HG03060 (cell line): ENCODE data around the gene TAS1R1.
A peak's percentile ranks its signal among the peaks of the same experiment; 100 is the strongest.

ENCODE experiments used
- ATAC-seq: cut with Tn5 transposase; IDR thresholded peaks from one replicate; pipeline ENCODE4 v1.9.1; 2021; ENCODE audit warnings: low read depth, moderate number of reproducible peaks; ENCODE audit not compliant: unreplicated experiment

The TAS1R1 gene

GRCh38 chr1:6570100-6570499, 15.0 kb downstream of the TAS1R1 start:
- ATAC-seq, result no peak

GRCh38 chr1:6570987-6571386, 15.9 kb downstream of the TAS1R1 start:
- ATAC-seq, result no peak

- no peak for ATAC-seq
Observed at GRCh38 chr1:6572653-6573383, 17.7 kb downstream of the TAS1R1 start.

GRCh38 chr1:6574025-6574620, 19.0 kb downstream of the TAS1R1 start:
- no peak for ATAC-seq

- no peak for ATAC-seq
Observed at GRCh38 chr1:6574818-6575217, 19.7 kb downstream of the TAS1R1 start.

- no peak for ATAC-seq
Observed at GRCh38 chr1:6577831-6578525, 22.9 kb downstream of the TAS1R1 start.

- no peak for ATAC-seq
Observed at GRCh38 chr1:6578624-6579373, 23.7 kb downstream of the TAS1R1 start.

GRCh38 chr1:6579374-6580118, 24.4 kb downstream of the TAS1R1 start, which contains the start of gene ZBTB48:
Gene ZBTB48 (plus strand): TSS chr1:6579994. CDS start chr1:6580610, 616 bp downstream.
- ATAC-seq, result peak; percentile 74

GRCh38 chr1:6580119-6580592, 25.0 kb downstream of the TAS1R1 start:
- no peak for ATAC-seq

- ATAC-seq, result no peak
Observed at GRCh38 chr1:6580593-6581409, 25.7 kb downstream of the TAS1R1 start.

GRCh38 chr1:6581561-6582305, 26.6 kb downstream of the TAS1R1 start:
- no peak for ATAC-seq

- ATAC-seq, result no peak
Observed at GRCh38 chr1:6582370-6582769, 27.3 kb downstream of the TAS1R1 start.

- no peak for ATAC-seq
Observed at GRCh38 chr1:6584126-6585080, 29.3 kb downstream of the TAS1R1 start.

GRCh38 chr1:6585081-6585722, 30.1 kb downstream of the TAS1R1 start:
- no peak for ATAC-seq

- ATAC-seq, result no peak
Observed at GRCh38 chr1:6585841-6586240, 30.7 kb downstream of the TAS1R1 start.

- no peak for ATAC-seq
Observed at GRCh38 chr1:6586404-6586816, 31.3 kb downstream of the TAS1R1 start.
